Rectal smooth muscle tissue (tissue), 1 donor: ENCODE data around the gene GSG1.

ENCODE experiments used
- H3K27ac ChIP-seq: one replicate; pipeline ENCODE4 v1.7.0; 2013; ENCODE audit warnings: low read depth, low read length, inconsistent platforms
- H3K27me3 ChIP-seq: one replicate; pipeline ENCODE4 v1.7.0; 2013; ENCODE audit warnings: low read length; ENCODE audit not compliant: control insufficient read depth, insufficient read depth
- H3K36me3 ChIP-seq: one replicate; pipeline ENCODE4 v1.7.0; 2013; ENCODE audit warnings: low read length; ENCODE audit not compliant: control insufficient read depth, insufficient read depth
- H3K4me1 ChIP-seq: one replicate; pipeline ENCODE4 v1.7.0; 2013; ENCODE audit warnings: low read length; ENCODE audit not compliant: control insufficient read depth, insufficient read depth
- H3K4me3 ChIP-seq: one replicate; pipeline ENCODE4 v1.7.0; 2013; ENCODE audit warnings: low read length
- H3K9ac ChIP-seq: one replicate; pipeline ENCODE4 v1.7.0; 2013; ENCODE audit warnings: low read length

Gene GSG1

DNA sequence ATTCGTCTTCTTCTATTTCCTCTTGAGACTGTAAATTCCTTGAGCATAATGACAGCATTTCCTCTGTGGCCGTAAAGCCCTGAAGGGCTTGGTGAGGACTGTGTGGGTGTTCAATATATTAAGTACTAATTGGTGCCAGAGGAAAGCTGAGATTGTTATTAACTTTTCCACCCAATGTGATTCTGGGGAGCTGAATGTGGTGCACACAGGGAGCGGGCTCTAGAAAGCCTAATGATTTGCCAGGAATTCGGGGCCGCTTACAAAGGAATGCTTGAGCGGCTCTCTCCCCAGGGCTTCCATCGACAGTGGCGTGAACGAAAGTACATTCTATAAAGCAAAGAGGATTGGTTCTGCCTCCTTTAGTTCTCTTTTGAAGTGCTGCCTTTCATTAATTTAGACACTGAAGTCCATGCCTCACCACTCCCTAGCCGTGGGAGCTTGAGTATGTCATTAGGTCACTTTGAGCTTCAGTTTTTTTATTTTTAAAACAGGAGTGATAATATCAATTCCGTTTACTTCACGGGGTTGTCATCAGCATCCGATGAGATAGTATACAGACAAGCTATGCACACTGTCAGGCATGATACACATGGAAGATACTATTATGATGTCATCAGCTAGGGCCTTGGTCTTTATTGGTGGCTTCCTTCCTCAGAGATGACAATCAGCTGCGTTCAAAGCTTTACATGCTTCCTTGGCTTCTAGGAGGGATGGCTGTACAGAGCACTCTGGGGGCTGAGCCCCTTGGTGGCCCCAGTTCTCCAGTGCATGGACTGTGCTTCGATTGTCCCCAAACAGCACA lies 11.0 kb upstream of the GSG1 start:
- Histone ChIP-seq H3K4me3 (no peak overlapping the region), H3K4me1 (no peaks in the 10 kb centered on the region), H3K27me3 (no peaks in the 10 kb centered on the region), H3K27ac (no peak overlapping the region), H3K36me3 (no peaks in the 10 kb centered on the region), H3K9ac (no peak overlapping the region)

DNA sequence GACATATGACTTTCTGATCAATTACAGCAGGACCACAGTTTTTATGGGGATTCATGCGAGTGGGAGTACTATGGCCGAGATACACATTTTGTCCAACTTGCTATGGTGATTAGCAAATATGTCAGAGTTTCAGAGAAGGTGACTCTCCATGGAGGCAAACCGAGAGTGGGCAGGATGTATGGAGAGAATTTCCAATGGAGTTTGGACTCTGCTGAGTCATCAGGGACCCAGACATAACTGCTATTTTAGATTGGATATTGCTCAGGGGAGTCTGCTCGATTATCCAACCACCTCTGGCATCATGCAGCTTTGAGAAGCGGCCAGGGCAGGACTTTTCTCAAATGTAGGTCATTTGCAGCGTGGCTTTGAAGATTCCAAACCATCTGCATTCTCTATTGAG lies 9.5 kb upstream of the GSG1 start:
- Histone ChIP-seq H3K4me3 (no peak overlapping the region), H3K27me3 (no peaks in the 10 kb centered on the region), H3K27ac (no peak overlapping the region), H3K4me1 (no peaks in the 10 kb centered on the region), H3K36me3 (no peaks in the 10 kb centered on the region), H3K9ac (no peak overlapping the region)

DNA sequence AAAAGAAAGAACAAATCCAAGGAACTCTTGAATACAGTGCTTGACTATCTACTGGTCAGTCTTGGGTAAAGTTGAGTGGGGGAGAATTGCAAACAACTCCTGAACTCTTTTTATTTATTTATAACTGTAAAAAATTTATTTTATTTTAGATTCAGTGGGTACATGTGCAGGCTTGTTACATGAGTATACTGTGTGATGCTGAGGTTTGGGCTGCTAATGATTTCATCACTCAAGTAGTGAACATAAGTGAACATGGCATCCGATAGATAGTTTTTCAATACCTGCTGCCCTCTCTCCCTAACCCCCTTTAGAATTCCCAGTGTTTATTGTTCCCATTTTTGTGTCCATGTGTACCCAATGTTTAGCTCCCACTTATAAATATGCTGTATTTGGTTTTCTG lies 3.2 kb upstream of the GSG1 start:
- no peaks in the 10 kb centered on the region for H3K4me1 ChIP-seq
- H3K27me3 ChIP-seq, result no peaks in the 10 kb centered on the region
- no peak overlapping the region for H3K9ac ChIP-seq
- no peak overlapping the region for H3K27ac ChIP-seq
- no peaks in the 10 kb centered on the region for H3K36me3 ChIP-seq
- H3K4me3 ChIP-seq, result no peak overlapping the region

DNA sequence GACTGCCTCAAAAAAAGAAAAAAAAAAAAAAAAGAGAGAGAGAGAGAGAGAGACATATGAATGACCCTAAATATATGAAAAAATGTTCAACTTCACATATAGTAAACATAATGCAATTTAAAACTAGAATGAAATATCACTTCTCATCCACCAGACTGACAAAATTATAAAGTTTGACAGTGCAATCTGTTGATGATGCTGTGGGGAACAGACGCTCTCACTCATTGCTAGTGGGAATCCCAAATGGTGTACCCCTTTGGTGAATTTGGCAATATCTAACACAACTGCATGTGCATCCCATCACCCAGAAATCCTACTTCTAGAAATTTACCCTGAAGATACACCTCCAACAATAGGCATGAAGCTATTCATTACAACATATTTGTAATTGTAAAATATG lies 2.3 kb upstream of the GSG1 start:
- Histone ChIP-seq H3K27me3 (no peaks in the 10 kb centered on the region), H3K36me3 (no peaks in the 10 kb centered on the region), H3K9ac (no peak overlapping the region), H3K27ac (no peak overlapping the region), H3K4me3 (no peak overlapping the region), H3K4me1 (peaks cover under 1% of the 10 kb centered on the region)

DNA sequence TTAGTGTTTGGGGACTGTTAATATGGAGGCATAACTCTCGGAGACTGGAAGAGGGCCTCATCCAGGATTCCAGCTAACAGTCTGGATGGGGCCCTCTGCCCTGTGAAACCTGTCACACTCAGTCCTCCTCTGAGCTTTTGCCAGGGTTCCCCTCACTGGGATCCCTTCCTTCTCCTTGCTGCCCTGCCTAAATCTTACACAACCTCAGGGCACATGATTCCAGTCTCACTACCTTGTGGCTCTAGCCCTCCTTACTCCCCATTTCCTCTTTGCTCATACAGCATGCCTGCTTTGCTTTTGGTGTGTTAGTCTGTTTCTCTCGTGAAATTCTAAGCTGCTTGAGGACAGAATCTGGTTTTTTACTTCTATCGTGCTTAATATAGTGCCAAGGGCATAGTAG lies 942 bp upstream of the GSG1 start:
- Histone ChIP-seq H3K27me3 (no peaks in the 10 kb centered on the region), H3K27ac (no peak overlapping the region), H3K9ac (no peak overlapping the region), H3K36me3 (no peaks in the 10 kb centered on the region), H3K4me3 (no peak overlapping the region), H3K4me1 (peaks cover 9% of the 10 kb centered on the region)

DNA sequence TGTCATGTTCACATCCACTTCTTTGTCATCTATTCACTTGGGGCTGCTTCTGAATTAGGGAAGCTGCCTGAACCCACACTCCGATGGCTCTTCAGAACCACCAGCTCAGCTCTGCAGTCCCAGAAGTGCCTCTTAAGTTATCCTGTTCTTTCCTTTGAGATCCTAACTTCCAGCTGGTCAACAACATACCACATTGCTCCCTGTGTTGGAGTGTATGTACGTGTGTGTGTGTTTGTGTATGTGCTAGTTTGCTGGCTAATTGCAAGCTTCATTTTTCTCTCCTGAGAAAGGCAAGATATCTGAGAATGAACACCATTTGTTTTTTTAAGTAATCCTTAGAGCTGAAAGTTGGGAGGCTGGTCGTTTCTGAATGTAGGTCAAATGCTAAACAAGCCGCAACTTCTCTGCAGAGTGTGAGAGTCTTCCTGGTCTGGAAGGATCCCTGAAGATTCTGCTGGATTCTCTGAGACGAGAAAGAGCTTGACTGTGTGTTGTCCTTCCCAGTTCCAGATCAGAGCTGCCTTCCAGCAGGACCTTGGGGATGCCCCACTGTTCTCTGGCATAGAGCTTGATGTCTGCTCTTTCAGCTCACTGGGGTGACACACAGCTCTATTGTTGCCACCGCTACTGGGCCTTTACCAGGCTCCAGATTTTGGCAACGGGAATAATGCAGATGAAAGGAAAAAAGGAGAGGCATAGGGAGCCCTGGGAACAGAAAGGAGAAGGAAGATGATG lies 839 bp downstream of the GSG1 start:
- H3K9ac ChIP-seq, result no peak overlapping the region
- no peak overlapping the region for H3K4me3 ChIP-seq
- H3K36me3 ChIP-seq, result no peaks in the 10 kb centered on the region
- no peak overlapping the region for H3K27ac ChIP-seq
- H3K4me1 ChIP-seq, result peaks cover 14% of the 10 kb centered on the region
- no peaks in the 10 kb centered on the region for H3K27me3 ChIP-seq

DNA sequence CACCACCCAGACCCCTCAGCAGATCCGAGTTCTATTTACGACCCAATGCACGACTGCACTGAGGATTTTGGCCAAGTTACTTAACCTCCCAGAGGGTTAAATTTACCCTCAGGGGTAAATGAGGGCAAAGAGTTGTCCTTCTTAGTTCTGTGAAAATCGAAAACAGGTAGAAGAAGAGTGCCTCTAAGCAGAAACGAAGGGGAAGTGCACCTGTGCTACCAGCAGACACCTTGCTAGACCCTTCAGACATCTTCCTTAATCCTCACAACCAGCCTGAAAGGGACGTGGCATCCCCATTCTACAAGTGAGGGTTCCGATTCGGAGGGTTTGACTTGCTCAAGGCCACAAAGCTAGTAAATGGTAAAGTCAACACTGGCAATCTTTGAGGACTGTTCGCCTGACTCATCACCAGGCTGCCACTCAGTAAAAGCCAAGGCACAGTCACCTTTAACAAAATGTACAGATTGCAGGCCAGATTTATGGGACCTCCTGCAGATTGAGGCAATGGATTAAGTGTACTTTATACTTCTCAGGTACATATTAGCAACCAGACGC lies 1.6 kb downstream of the GSG1 start:
- Histone ChIP-seq H3K9ac (peak overlapping the region; percentile 47), H3K4me1 (peaks cover 14% of the 10 kb centered on the region), H3K36me3 (no peaks in the 10 kb centered on the region), H3K27ac (peak overlapping the region; percentile 77), H3K27me3 (no peaks in the 10 kb centered on the region), H3K4me3 (peak overlapping the region; percentile 54)

DNA sequence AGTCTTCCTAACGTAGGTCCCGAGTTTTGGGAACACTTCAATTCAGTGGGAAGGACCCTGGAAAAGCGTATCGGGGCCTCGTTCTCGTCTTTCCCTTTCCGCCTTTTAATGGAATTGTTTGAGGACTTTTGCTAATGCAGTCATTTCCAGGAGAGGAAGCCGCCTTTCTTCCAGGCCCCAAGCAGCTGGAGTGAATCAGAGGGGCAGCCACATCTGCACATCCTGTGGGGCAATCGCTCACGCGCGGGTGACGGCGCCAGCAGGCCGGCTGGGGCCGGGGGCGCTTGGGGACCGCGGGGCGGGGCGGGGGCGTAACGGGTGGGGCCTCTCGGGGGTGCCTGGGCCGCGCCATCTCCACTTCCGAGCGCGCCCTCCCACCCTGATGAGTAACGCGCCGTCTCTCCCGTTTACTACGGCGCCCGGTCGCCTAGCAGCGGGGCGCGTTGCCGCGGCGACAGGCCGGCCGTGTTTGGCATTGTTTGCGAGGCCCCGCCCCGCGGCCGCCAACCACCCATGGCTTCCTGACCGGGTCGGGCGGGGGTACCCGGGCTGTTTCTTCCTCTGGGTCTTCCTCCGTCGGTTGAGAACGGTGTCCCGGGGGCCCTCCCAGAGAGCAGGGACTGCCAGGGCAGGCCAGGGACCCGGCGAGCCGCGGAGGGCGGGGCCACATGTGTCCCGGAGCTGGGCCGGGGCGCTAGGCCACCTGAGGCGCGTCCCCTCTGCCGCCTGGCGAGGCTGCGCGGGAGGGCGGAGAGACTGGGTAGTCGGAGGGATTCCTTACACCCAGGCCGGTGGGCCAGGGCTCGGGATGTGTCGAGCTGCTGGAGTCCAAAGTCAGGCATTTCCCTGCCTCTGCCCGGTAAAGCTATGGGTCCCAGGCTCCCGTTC lies 2.3 kb downstream of the GSG1 start:
- Histone ChIP-seq H3K4me1 (peaks cover 14% of the 10 kb centered on the region), H3K4me3 (peak overlapping the region; percentile 54), H3K27ac (peak overlapping the region; percentile 77), H3K9ac (peak overlapping the region; percentile 47), H3K36me3 (no peaks in the 10 kb centered on the region), H3K27me3 (no peaks in the 10 kb centered on the region)

DNA sequence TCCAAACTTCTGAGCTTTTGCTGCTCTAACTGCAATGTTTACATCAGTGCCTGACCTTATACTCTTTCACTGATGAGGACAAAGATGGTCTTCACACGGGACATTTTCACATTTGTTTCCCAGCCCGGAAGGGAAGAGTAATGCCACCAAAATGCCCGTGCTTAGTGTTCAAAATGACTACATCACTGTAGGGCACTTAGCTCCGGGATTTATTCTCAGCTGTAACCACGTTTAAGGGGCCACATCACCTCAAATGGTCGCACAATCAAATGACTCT lies 2.9 kb downstream of the GSG1 start:
- Histone ChIP-seq H3K9ac (peak overlapping the region; percentile 24), H3K4me1 (peaks cover 14% of the 10 kb centered on the region), H3K4me3 (peak overlapping the region; percentile 54), H3K27me3 (no peaks in the 10 kb centered on the region), H3K36me3 (no peaks in the 10 kb centered on the region), H3K27ac (peak overlapping the region; percentile 77)

DNA sequence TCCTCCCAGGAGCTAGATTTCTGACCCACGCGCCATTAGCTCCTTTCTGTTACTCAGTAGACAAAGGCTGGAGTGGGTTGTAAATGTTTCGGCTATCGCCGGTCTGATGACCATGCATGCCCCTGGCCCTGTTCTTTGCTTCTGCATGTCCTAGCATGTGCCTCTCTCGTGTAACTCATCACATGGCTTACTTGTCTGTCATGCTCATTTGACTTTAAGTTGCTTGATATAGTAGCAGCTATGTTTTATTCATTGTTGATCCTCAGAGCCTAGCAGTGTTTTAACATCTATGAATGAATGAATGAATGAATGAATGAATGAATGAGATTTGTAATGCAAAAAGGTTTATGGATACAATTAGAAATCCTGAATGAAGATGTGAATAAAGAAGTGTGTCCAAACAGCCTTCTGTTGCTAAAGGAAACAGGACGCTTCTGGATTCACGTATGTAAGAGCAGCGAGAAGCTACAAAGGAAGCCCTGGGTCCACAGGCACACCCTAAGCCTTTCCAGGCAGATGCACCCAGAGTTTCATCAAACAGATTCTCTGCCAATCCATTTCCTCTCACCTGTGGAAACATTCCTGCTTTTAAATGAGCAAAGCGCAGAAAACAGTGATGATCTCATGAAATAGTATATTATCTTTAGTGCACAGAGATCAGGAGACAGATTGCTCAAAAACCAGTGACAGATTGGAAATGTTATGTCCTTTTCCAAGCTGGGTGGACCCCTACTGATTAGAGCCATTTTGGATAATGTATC lies 3.4 kb downstream of the GSG1 start:
- Histone ChIP-seq H3K9ac (no peak overlapping the region), H3K27me3 (no peaks in the 10 kb centered on the region), H3K27ac (peak overlapping the region; percentile 77), H3K4me3 (no peak overlapping the region), H3K36me3 (no peaks in the 10 kb centered on the region), H3K4me1 (peaks cover 14% of the 10 kb centered on the region)

DNA sequence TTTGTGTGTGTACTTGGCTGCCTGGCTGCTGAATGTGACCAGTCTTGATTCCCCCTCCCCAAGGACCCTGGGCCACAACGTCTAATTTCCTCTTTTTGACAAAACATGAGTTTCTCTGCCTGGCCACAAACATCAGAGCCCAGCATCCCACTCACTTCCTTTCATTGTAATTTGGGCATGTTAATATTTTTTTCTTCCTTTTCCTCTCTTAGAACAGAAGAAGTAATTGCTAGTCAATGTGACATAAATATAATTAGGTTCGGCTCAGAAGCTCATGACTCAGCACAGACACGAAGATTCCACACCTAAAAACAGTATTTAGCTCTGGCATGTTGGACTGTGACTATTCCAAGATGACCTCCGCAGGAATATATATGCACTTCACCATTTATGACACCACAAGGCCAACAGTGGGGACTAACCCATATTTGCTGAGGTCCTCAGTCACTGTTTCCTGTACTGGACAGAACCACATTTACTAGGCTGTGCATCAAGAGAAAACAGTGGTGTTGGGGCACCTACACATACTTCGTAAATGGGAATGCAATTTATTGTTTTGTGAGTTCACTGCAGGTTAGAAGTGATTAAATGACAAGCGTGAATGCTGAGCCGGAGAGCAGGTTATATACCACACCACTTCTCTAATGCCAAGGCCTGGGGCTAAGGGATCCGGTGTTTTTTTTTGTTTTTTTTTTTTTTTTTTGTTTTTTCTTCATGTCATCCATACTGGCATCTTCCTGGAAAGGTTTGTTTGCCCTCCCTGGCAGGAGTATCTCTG lies 4.2 kb downstream of the GSG1 start:
- Histone ChIP-seq H3K4me3 (no peak overlapping the region), H3K27ac (peak overlapping the region; percentile 22), H3K4me1 (peaks cover 14% of the 10 kb centered on the region), H3K9ac (no peak overlapping the region), H3K36me3 (no peaks in the 10 kb centered on the region), H3K27me3 (no peaks in the 10 kb centered on the region)
